ENCODE measurements around the gene TCF25.
"Not testable (repeated sequence)": the region's sequence is repeated elsewhere in the genome, so short reads cannot be mapped to it uniquely, and the experiment has no call there.

The TCF25 gene

GRCh38 chr16:89904606-89905510 lies 31.5 kb downstream of the TCF25 start:
- DNase-seq (ENCODE audit: low read depth in 3 of 3), result no peak

- DNase-seq (ENCODE audit: low read depth in 3 of 3), result no peak
Observed at GRCh38 chr16:89905511-89906139, 32.2 kb downstream of the TCF25 start.

GRCh38 chr16:89906140-89907025 lies 33.0 kb downstream of the TCF25 start:
- DNase-seq (ENCODE audit: low read depth in 3 of 3), result no peak

GRCh38 chr16:89907055-89907814 lies 33.8 kb downstream of the TCF25 start:
- no peak for DNase-seq (ENCODE audit: low read depth in 3 of 3)

GRCh38 chr16:89908236-89908635 lies 34.8 kb downstream of the TCF25 start:
- DNase-seq (ENCODE audit: low read depth in 3 of 3), result no peak

- peak; percentile 40 to 51 (median 41) for DNase-seq (ENCODE audit: low read depth in 3 of 3)
Observed at GRCh38 chr16:89909777-89910716, 36.7 kb downstream of the TCF25 start.

GRCh38 chr16:89910717-89911354 lies 37.4 kb downstream of the TCF25 start:
- no peak for DNase-seq (ENCODE audit: low read depth in 3 of 3)

- DNase-seq (ENCODE audit: low read depth in 3 of 3), result no peak
Observed at GRCh38 chr16:89911375-89911774, 38.0 kb downstream of the TCF25 start.

GRCh38 chr16:89912143-89912542 lies 38.8 kb downstream of the TCF25 start:
- no peak for DNase-seq (ENCODE audit: low read depth in 3 of 3)

- DNase-seq (ENCODE audit: low read depth in 3 of 3), result no peak
Observed at GRCh38 chr16:89912627-89913026, 39.2 kb downstream of the TCF25 start.

- no peak for DNase-seq (ENCODE audit: low read depth in 3 of 3)
Observed at GRCh38 chr16:89913408-89914387, 40.3 kb downstream of the TCF25 start.

GRCh38 chr16:89914642-89915285 lies 41.4 kb downstream of the TCF25 start:
- DNase-seq (ENCODE audit: low read depth in 3 of 3), result not testable (repeated sequence)

- DNase-seq (ENCODE audit: low read depth in 3 of 3), result no peak
Observed at GRCh38 chr16:89915303-89916232, 42.2 kb downstream of the TCF25 start.

- DNase-seq (ENCODE audit: low read depth in 3 of 3), result peak in 2 of 3 experiments; percentile 37 to 43
Observed at GRCh38 chr16:89917773-89918452, 44.5 kb downstream of the TCF25 start.

- no peak for DNase-seq (ENCODE audit: low read depth in 3 of 3)
Observed at GRCh38 chr16:89918453-89919347, 45.3 kb downstream of the TCF25 start, which contains the start of gene MC1R. Gene MC1R (plus strand): TSS chr16:89918862. CDS start chr16:89919259, 397 bp downstream.
